GM19238 (cell line): Measurements from ENCODE around the gene ACOXL.

ENCODE experiments used
- DNase-seq: peaks from one replicate; pipeline ENCODE4 v3.0.0; 2011; ENCODE audit warnings: low spot score; ENCODE audit not compliant: insufficient read length

Gene ACOXL

GRCh38 chr2:111105926-111106325 is 373.6 kb downstream of the ACOXL start:
- no peak for DNase-seq

GRCh38 chr2:111106706-111107105 is 374.3 kb downstream of the ACOXL start:
- DNase-seq, result no peak

GRCh38 chr2:111108745-111109271 is 376.4 kb downstream of the ACOXL start:
- no peak for DNase-seq

DNA sequence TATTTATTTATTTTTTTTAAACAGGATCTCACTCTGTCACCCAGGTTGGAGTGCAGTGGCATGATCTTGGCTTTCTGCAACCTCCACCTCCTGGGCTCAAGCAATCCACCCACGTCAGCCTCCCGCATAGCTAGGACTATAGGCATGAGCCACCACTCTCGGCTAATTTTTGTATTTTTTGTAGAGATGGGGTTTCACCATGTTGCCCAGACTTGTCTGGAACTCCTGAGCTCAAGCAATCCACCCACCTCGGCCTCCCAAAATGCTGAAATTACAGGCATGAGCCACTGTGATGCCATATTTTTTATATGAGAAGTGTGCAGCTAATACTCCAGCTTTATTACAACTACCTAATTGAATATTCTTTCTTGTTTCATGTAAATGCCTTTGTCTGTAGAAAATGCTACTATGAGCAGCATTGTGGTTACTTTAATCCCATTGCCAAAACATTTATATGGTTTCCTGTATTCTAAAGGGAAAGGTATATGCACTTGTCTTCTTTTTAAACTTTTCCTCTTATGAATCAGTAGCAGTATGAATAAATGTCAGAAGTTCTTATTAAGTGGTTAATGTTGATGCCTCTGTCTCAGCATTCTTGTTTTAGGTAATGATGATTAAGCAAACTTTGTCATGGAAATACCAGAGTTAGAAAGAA is 378.9 kb downstream of the ACOXL start:
- DNase-seq, result no peak

DNA sequence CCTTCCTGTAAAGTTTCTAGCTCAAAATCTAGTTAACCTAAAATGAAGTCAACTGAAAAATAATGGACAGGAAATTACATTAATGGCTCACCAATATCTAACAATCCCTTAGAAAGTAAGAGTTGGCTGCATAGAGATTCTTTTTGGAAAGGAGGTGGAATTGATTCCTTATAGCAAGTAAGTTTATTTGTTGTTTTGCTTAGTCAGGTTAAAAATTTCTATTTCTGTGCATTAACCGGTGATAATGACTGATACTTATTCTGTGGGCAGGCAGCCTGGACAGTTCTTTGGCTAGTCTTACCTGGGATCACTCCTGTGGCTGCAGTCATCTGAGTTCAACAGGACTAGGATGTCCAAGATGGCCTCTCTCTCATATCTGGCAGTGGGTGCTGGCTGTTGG is 381.5 kb downstream of the ACOXL start:
- DNase-seq, result no peak

- DNase-seq, result no peak
Observed at GRCh38 chr2:111116011-111116746, 383.8 kb downstream of the ACOXL start.

GRCh38 chr2:111116843-111117597 is 384.6 kb downstream of the ACOXL start:
- DNase-seq, result peak; percentile 61

DNA sequence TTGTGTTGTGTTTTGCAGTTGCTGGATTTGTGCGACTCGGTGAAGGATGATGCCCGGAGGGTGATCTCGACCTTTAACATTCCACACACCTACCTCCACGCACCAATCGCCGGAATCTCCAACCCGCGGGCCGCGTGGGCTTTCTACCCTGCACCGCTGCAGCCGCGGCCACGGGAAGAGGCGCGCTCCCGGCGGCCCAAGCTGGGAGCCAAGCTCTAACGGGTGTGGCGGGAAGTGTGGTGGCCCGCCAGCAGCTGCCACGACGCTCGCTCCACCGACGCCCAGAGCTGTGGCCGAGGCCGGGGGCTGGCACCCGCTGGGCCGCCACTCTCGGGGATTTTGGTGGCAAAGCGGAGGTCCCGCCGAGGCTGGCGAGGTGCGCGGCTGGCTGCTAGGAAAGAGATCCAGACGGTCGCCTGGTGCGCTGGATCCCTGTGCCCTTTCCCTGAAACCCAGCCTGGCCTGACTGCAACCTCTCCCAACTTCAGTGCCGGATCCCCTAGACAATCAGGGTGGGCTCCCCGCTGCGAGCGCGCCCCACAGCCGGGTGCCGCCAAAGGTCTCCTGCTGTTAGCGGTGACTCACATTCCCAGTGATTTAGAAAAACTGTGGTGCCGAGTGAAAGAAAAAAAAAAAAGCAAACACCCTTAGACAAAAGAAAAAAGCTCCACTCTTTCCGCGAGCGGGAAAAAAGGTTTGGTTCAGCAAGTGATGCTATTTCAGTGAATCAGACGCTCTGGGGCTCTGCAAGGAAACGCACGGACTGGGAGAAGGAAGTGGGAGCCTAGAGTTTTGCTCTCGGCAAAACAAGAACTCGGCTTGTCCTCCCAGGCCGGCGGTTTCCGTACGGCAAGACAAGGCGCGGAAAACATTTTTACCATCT is 385.5 kb downstream of the ACOXL start:
- no peak for DNase-seq

- DNase-seq, result no peak
Observed at GRCh38 chr2:111118481-111118980, 386.2 kb downstream of the ACOXL start.

- DNase-seq, result no peak
Observed at GRCh38 chr2:111118981-111119821, 386.8 kb downstream of the ACOXL start.

GRCh38 chr2:111119822-111120252 is 387.5 kb downstream of the ACOXL start:
- no peak for DNase-seq

DNA sequence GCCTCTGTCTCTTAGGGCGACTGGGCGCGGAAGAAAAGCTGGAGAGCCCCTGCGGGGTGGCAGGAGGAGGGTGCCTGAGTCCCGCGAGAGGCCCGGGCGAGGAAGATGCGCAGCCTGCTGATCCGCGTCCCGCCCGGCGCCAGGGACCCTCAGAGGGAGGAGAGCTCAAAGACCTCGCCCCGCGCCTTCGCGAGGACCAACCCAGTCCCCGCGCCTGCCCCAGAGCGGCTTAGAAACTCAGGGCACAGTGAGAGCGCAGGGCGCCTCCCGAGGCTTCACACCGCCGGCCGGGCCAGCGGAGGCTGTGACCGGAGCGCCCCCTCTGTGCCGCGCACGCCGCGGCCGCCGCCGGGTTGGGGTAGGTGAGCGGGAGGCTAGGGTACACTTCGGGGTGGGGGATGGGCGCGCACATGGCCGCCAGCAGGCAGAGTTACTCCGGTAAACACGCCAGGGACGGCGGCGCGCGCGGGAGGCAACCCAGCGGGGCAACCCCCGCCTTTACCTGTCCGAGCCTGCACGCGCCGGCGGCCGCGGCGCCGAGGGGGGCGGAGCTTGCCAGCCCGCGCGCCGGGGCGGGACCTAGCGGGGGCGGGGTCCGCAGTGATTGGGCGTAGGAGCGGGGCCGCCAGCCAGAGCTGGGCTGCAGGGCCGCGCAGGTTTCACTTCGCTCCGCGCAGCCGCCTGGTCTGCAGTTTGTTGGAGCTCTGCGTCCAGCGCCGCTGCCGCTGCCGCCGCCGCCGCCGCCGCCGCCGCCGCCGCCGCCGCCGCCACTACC is 388.1 kb downstream of the ACOXL start, which contains the start of gene BCL2L11:
Gene BCL2L11 (plus strand): TSS at position 662 of the 775 bp plus-strand sequence. CDS start 2,832 bp downstream, outside the sequence.
- DNase-seq, result peak; percentile 73

GRCh38 chr2:111121028-111121827 is 388.9 kb downstream of the ACOXL start:
- peak; percentile 30 for DNase-seq

DNA sequence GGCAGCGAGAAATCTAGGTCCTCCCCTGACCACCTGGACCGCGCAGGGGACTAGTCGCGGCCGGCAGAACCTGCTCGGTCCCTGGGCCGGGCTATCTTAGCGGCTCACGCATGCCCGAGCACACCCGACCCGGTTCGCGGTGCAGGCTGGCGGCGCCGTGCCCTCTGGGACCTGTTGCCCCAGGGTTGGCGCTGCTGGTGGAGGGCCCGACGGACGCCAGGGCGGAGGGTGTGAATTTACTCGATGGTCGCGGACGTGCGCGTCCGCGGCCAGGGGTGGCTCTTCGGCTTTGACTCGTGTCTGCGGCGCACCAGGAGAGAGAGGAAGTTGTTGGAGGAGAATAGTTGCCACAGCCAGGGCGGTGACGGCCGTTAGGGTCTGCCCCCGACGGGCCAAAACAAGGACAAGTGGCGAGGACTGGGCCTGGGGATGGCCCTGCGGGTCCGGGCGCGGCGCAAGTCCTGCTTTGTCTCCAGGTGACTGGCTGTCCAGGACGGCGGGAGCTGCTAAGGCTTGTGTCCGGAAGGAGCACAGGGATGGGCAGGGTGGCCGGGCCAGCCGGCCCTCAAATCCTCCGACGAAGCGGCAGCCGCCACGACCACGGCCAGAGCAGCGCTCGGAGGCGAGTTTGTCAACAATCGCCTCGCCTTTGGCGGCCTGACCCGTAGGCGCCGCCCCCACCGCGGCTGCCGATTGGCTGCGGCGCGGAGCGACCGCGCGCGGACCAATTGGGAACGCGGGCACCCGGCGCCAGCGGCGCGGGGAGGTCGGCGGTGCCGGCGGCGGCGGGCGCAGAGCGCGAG is 389.7 kb downstream of the ACOXL start:
- DNase-seq, result peak; percentile 66

GRCh38 chr2:111122631-111123421 is 390.5 kb downstream of the ACOXL start:
- no peak for DNase-seq

DNA sequence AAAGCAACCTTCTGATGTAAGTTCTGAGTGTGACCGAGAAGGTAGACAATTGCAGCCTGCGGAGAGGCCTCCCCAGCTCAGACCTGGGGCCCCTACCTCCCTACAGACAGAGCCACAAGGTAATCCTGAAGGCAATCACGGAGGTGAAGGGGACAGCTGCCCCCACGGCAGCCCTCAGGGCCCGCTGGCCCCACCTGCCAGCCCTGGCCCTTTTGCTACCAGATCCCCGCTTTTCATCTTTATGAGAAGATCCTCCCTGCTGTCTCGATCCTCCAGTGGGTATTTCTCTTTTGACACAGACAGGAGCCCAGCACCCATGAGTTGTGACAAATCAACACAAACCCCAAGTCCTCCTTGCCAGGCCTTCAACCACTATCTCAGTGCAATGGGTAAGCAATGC is 391.4 kb downstream of the ACOXL start:
- DNase-seq, result no peak
